ENCODE data around the gene ZNF23.

Gene ZNF23

GRCh38 chr16:71430744-71431143, 31.3 kb downstream of the ZNF23 start:
- no peak for DNase-seq
- in situ Hi-C loops (cut with MboI; ENCODE audit: low pct_unique_long_range_greater_than_20kb, low sequenced_read_pairs), result no loop called here

GRCh38 chr16:71429581-71429980, 32.5 kb downstream of the ZNF23 start:
- in situ Hi-C loops (cut with MboI; ENCODE audit: low pct_unique_long_range_greater_than_20kb, low sequenced_read_pairs), result no loop called here

GRCh38 chr16:71428883-71429282, 33.2 kb downstream of the ZNF23 start:
- no peak for DNase-seq
- in situ Hi-C loops (cut with MboI; ENCODE audit: low pct_unique_long_range_greater_than_20kb, low sequenced_read_pairs), result no loop called here

More at GRCh38 chr16:71429581-71429980, 32.5 kb downstream of the ZNF23 start:
- no peak for DNase-seq

- in situ Hi-C loops (cut with MboI; ENCODE audit: low pct_unique_long_range_greater_than_20kb, low sequenced_read_pairs), result no loop called here
- no peak for DNase-seq
Measured at GRCh38 chr16:71428385-71428784, 33.7 kb downstream of the ZNF23 start.

- no peak for DNase-seq
- in situ Hi-C loops (cut with MboI; ENCODE audit: low pct_unique_long_range_greater_than_20kb, low sequenced_read_pairs), result no loop called here
Measured at GRCh38 chr16:71426880-71427615, 35.0 kb downstream of the ZNF23 start.

- in situ Hi-C loops (cut with MboI; ENCODE audit: low pct_unique_long_range_greater_than_20kb, low sequenced_read_pairs), result no loop called here
- DNase-seq, result peak; percentile 24
Measured at GRCh38 chr16:71426069-71426879, 35.8 kb downstream of the ZNF23 start.

GRCh38 chr16:71425746-71426068, 36.3 kb downstream of the ZNF23 start:
- in situ Hi-C loops (cut with MboI; ENCODE audit: low pct_unique_long_range_greater_than_20kb, low sequenced_read_pairs), result no loop called here

GRCh38 chr16:71424626-71425025, 37.4 kb downstream of the ZNF23 start:
- no peak for DNase-seq
- in situ Hi-C loops (cut with MboI; ENCODE audit: low pct_unique_long_range_greater_than_20kb, low sequenced_read_pairs), result no loop called here

More at GRCh38 chr16:71425746-71426068, 36.3 kb downstream of the ZNF23 start:
- no peak for DNase-seq

- no peak for DNase-seq
- in situ Hi-C loops (cut with MboI; ENCODE audit: low pct_unique_long_range_greater_than_20kb, low sequenced_read_pairs), result no loop called here
Measured at GRCh38 chr16:71423865-71424264, 38.2 kb downstream of the ZNF23 start.

- no peak for DNase-seq
- in situ Hi-C loops (cut with MboI; ENCODE audit: low pct_unique_long_range_greater_than_20kb, low sequenced_read_pairs), result no loop called here
Measured at GRCh38 chr16:71423016-71423415, 39.0 kb downstream of the ZNF23 start.

GRCh38 chr16:71421911-71422310, 40.1 kb downstream of the ZNF23 start:
- in situ Hi-C loops (cut with MboI; ENCODE audit: low pct_unique_long_range_greater_than_20kb, low sequenced_read_pairs), result no loop called here
- DNase-seq, result peak; percentile 30

GRCh38 chr16:71414038-71414437, 48.0 kb downstream of the ZNF23 start:
- no peak for DNase-seq
- in situ Hi-C loops (cut with MboI; ENCODE audit: low pct_unique_long_range_greater_than_20kb, low sequenced_read_pairs), result no loop called here

GRCh38 chr16:71413341-71413740, 48.7 kb downstream of the ZNF23 start:
- in situ Hi-C loops (cut with MboI; ENCODE audit: low pct_unique_long_range_greater_than_20kb, low sequenced_read_pairs), result no loop called here
- DNase-seq, result no peak

- in situ Hi-C loops (cut with MboI; ENCODE audit: low pct_unique_long_range_greater_than_20kb, low sequenced_read_pairs), result no loop called here
- DNase-seq, result peak; percentile 70
Measured at GRCh38 chr16:71412270-71413160, 49.5 kb downstream of the ZNF23 start.

- in situ Hi-C loops (cut with MboI; ENCODE audit: low pct_unique_long_range_greater_than_20kb, low sequenced_read_pairs), result no loop called here
- DNase-seq, result no peak
Measured at GRCh38 chr16:71410146-71410545, 51.9 kb downstream of the ZNF23 start.

GRCh38 chr16:71409011-71409775, 52.9 kb downstream of the ZNF23 start:
- no peak for DNase-seq
- in situ Hi-C loops (cut with MboI; ENCODE audit: low pct_unique_long_range_greater_than_20kb, low sequenced_read_pairs), result no loop called here

- DNase-seq, result peak; percentile 6
- in situ Hi-C loops (cut with MboI; ENCODE audit: low pct_unique_long_range_greater_than_20kb, low sequenced_read_pairs), result no loop called here
Measured at GRCh38 chr16:71408536-71408935, 53.5 kb downstream of the ZNF23 start.

- in situ Hi-C loops (cut with MboI; ENCODE audit: low pct_unique_long_range_greater_than_20kb, low sequenced_read_pairs), result no loop called here
- peak; percentile 59 for DNase-seq
Measured at GRCh38 chr16:71407731-71408130, 54.3 kb downstream of the ZNF23 start.

- no peak for DNase-seq
- in situ Hi-C loops (cut with MboI; ENCODE audit: low pct_unique_long_range_greater_than_20kb, low sequenced_read_pairs), result no loop called here
Measured at GRCh38 chr16:71406724-71407123, 55.3 kb downstream of the ZNF23 start.

Measured in KBM-7 (cell line).